ENCODE results near the gene GNA12. TPM values are rescaled to one million over a fixed set of nuclear protein-coding genes. Genes with fewer than 3 reads are reported as not detected.

GNA12 gene
- 32.2 and 34.7 TPM in 2 replicates for total RNA-seq (ENCODE audit: low replicate concordance)

GRCh38 chr7:2844153-2845033 lies at the start of gene GNA12:
TSS of gene GNA12 (minus strand) at chr7:2844308. CDS start at chr7:2844161, 147 bp downstream.
- no peak within 1 kb of the TSS for H3K27ac ChIP-seq
- peaks cover 44% of the 10 kb centered on the region for H3K79me2 ChIP-seq (ENCODE audit: low read depth)
- no peak for TF ChIP-seq EZH2 (IDR thresholded peaks at IDR 0.05)
- TF ChIP-seq EZH2phosphoT487 (IDR thresholded peaks at IDR 0.05), result no peak
- TF ChIP-seq CTCF (IDR thresholded peaks at IDR 0.05), result no peak
- no peaks in the 10 kb centered on the region for H3F3A ChIP-seq (ENCODE audit: low read depth)
- Mint-ChIP-seq H3K4me3 (peak within 1 kb of the TSS; percentile 90), H3K4me1 (peaks cover 30% of the 10 kb centered on the region), H3K9me3 (peaks cover 6% of the 10 kb centered on the region), H3K27ac (peak within 1 kb of the TSS; percentile 83), H3K27me3 (ENCODE audit: insufficient read depth, low read depth) (peaks cover 4% of the 10 kb centered on the region), H3K36me3 (peaks cover 20% of the 10 kb centered on the region)
- H4K20me1 ChIP-seq (ENCODE audit: low read depth), result peaks cover 42% of the 10 kb centered on the region
- H3K9me3 ChIP-seq (ENCODE audit: low read depth), result no peaks in the 10 kb centered on the region
- H2AFZ ChIP-seq (replicated peaks), result peak within 1 kb of the TSS; percentile 43
- H3K4me3 ChIP-seq, result peak within 1 kb of the TSS; percentile 83
- peak within 1 kb of the TSS; percentile 32 for H3K9ac ChIP-seq
- H3K36me3 ChIP-seq, result no peaks in the 10 kb centered on the region
- no peaks in the 10 kb centered on the region for H3K27me3 ChIP-seq
- DNase-seq (ENCODE audit: low spot score), result peak; percentile 99
- H3K4me1 ChIP-seq, result peaks cover 14% of the 10 kb centered on the region
- H3K4me2 ChIP-seq, result peak within 1 kb of the TSS; percentile 87

GRCh38 chr7:2893411-2893861 lies 49.3 kb upstream of the GNA12 start:
- Histone ChIP-seq H3F3A (ENCODE audit: low read depth) (no peaks in the 10 kb centered on the region), H3K9ac (no peak overlapping the region), H2AFZ (replicated peaks) (no peak overlapping the region), H3K4me3 (no peak overlapping the region), H3K27ac (no peak overlapping the region), H4K20me1 (ENCODE audit: low read depth) (no peaks in the 10 kb centered on the region), H3K4me1 (no peaks in the 10 kb centered on the region), H3K27me3 (no peaks in the 10 kb centered on the region), H3K79me2 (ENCODE audit: low read depth) (no peaks in the 10 kb centered on the region), H3K4me2 (no peak overlapping the region), H3K36me3 (no peaks in the 10 kb centered on the region), H3K9me3 (ENCODE audit: low read depth) (no peaks in the 10 kb centered on the region)
- TF ChIP-seq EZH2phosphoT487 (IDR thresholded peaks at IDR 0.05) (no peak), CTCF (IDR thresholded peaks at IDR 0.05) (no peak), EZH2 (IDR thresholded peaks at IDR 0.05) (no peak)
- DNase-seq (ENCODE audit: low spot score), result no peak
- Mint-ChIP-seq H3K36me3 (no peaks in the 10 kb centered on the region), H3K4me1 (peaks cover 6% of the 10 kb centered on the region), H3K27me3 (ENCODE audit: insufficient read depth, low read depth) (peaks cover 6% of the 10 kb centered on the region), H3K4me3 (no peak overlapping the region), H3K27ac (no peak overlapping the region), H3K9me3 (no peaks in the 10 kb centered on the region)

- DNase-seq (ENCODE audit: low spot score), result no peak
- Histone ChIP-seq H3K4me2 (no peak overlapping the region), H3K9me3 (ENCODE audit: low read depth) (no peaks in the 10 kb centered on the region), H3K27me3 (no peaks in the 10 kb centered on the region), H4K20me1 (ENCODE audit: low read depth) (no peaks in the 10 kb centered on the region), H2AFZ (replicated peaks) (no peak overlapping the region), H3K36me3 (no peaks in the 10 kb centered on the region), H3K9ac (no peak overlapping the region), H3K4me1 (no peaks in the 10 kb centered on the region), H3K4me3 (no peak overlapping the region), H3K27ac (no peak overlapping the region), H3F3A (ENCODE audit: low read depth) (no peaks in the 10 kb centered on the region), H3K79me2 (ENCODE audit: low read depth) (no peaks in the 10 kb centered on the region)
- Mint-ChIP-seq H3K4me3 (no peak overlapping the region), H3K27ac (peak overlapping the region; percentile 11), H3K9me3 (no peaks in the 10 kb centered on the region), H3K27me3 (ENCODE audit: insufficient read depth, low read depth) (peaks cover 6% of the 10 kb centered on the region), H3K36me3 (no peaks in the 10 kb centered on the region), H3K4me1 (peaks cover 6% of the 10 kb centered on the region)
- TF ChIP-seq EZH2 (IDR thresholded peaks at IDR 0.05) (no peak), EZH2phosphoT487 (IDR thresholded peaks at IDR 0.05) (no peak), CTCF (IDR thresholded peaks at IDR 0.05) (no peak)
These were observed 48.4 kb upstream of the GNA12 start for GRCh38 chr7:2892549-2892948.

Measured in neural progenitor cell (in vitro differentiated cells).